D721Med (cell line): ENCODE measurements around the gene MINK1.

Experiments
- DNase-seq: peaks from one replicate; pipeline ENCODE4 v3.0.0; 2011; ENCODE audit warnings: low spot score; ENCODE audit not compliant: insufficient read length
- FAIRE-seq: peaks from 2 replicates; lab custom pipeline; 2011; peaks lifted over from hg19 to GRCh38; lab: Jason Lieb, UNC
- CTCF ChIP-seq: IDR thresholded peaks from 2 replicates; pipeline ENCODE4 v1.5.1; 2012; ENCODE audit warnings: mild to moderate bottlenecking, control low read depth; ENCODE audit not compliant: insufficient read depth; ENCODE audit errors: missing control alignments

The MINK1 gene

DNA sequence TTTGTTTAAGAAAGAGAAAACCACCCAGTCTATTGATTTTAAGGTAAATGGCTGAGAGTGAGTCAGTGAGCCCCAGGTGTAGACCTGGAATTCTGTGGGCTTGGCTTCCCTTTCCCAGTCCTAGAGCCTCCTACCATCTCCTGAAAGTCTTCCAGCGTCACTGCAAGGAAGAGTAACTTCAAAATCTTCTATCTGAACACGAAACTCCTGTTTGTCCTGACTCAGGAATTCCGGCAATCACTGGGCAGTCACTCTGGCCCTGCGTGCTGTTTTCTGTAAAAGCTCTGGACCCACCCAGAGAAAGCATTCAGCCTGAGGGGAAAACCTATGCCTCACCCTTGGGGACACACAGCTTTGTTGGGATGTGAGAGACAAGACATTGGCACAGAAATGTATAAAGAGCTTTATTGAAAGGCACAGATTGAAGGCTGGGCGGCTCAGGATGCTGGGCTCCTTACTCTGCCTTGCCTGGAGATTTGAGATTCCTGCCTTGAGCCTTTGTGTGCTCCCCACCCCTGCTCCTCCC, 15.9 kb downstream of the MINK1 start:
- no peak for FAIRE-seq
- no peak for TF ChIP-seq CTCF
- no peak for DNase-seq

DNA sequence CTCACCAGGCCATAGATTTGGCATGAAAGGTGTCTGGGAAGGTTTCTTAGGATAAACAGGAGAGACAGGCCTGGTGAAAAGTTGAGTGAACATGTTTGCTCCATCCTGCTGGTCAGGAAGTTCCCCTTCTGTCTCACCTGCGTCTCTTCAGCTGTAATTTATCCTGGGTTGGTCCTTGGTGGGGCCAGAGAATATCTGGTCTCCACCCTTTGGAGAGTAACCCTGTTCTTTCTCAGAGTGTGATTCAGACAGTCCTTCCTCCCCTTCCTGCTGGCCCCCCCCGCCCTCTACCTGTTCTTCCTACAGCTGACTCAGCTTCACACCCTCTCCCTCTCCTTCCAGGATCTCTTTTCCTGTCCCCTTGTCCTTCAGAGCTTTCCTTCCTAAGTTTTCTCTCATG, 17.1 kb downstream of the MINK1 start:
- FAIRE-seq (no peak), DNase-seq (no peak)
- TF ChIP-seq CTCF, result no peak

- no peak for TF ChIP-seq CTCF
- FAIRE-seq (no peak), DNase-seq (no peak)
Observed at GRCh38 chr17:4851084-4851483, 17.9 kb downstream of the MINK1 start.

DNA sequence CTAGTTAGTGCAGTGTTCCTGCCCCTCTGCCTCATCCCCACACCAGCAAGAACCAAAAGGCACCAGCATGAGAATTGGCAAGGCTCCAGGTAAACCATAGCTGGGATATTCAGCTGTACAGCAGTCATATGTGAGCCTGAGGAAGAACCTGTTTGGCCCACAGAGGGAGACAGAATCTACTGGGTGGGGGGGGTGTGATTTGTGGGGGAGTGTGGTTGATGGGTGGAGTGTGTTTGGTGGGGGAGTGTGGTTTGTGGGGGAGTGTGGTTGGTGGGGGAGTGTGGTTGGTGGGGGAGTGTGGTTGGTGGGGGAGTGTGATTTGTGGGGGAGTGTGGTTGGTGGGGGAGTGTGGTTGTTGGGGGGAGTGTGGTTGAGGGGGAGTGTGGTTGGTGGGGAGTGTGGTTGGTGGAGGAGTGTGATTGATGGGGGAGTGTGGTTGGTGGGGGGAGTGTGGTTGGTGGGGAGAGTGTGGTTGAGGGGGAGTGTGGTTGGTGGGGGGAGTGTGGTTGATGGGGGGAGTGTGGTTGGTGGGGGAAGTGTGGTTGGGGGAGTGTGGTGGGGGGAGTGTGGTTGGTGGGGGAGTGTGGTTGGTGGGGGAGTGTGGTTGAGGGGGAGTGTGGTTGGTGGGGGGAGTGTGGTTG, 19.5 kb downstream of the MINK1 start:
- FAIRE-seq (no peak), DNase-seq (no peak)
- TF ChIP-seq CTCF, result no peak

DNA sequence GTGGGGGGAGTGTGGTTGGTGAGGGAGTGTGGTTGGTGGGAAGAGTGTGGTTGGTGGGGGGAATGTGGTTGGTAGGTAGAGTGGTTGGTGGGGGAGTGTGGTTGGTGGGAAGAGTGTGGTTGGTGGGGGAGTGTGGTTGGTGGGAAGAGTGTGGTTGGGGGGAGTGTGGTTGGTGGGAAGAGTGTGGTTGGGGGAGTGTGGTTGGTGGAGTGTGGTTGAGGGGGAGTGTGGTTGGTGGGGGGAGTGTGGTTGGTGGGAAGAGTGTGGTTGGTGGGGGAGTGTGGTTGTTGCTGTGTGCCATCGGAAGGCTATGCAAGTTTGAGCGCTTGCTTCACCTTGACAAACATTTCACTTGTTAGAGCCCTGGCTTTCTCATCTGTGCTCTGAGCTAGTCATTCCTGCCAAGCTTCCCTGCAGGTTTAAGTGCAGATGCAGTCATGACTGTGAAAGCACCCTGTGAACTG, 20.1 kb downstream of the MINK1 start:
- DNase-seq (no peak), FAIRE-seq (no peak)
- no peak for TF ChIP-seq CTCF

- no peak for DNase-seq
Observed at GRCh38 chr17:4854111-4854681, 21.1 kb downstream of the MINK1 start.

More at GRCh38 chr17:4854111-4854681, 21.1 kb downstream of the MINK1 start:
- no peak for TF ChIP-seq CTCF
- no peak for FAIRE-seq
